ENCODE results near the gene FER. TPM values are rescaled to one million over a fixed set of nuclear protein-coding genes. Genes with fewer than 3 reads are reported as not detected.
"Not testable (repeated sequence)": the region's sequence is repeated elsewhere in the genome, so short reads cannot be mapped to it uniquely, and the experiment has no call there.

FER gene
- total RNA-seq, 1 donor from 2014 or later: 38.2 TPM

GRCh38 chr5:108884736-108885135 lies 137.0 kb downstream of the FER start:
- H3K27me3 Mint-ChIP-seq (ENCODE audit: unreplicated experiment): no peaks in the 10 kb centered on the region
- no peak for DNase-seq (ENCODE audit: extremely low spot score, unreplicated experiment)
- no peak for TF ChIP-seq CTCF (IDR thresholded peaks at IDR 0.05)
- H3K36me3 Mint-ChIP-seq (ENCODE audit: unreplicated experiment): peaks cover 17% of the 10 kb centered on the region
- H3K4me1 Mint-ChIP-seq (ENCODE audit: unreplicated experiment): peaks cover 16% of the 10 kb centered on the region
- no peak overlapping the region for H3K4me3 Mint-ChIP-seq (ENCODE audit: unreplicated experiment)
- H3K9me3 Mint-ChIP-seq (ENCODE audit: unreplicated experiment): no peaks in the 10 kb centered on the region
- H3K27ac Mint-ChIP-seq (ENCODE audit: unreplicated experiment): peak overlapping the region; percentile 40

- Mint-ChIP-seq H3K4me3 (ENCODE audit: unreplicated experiment) (no peak overlapping the region), H3K36me3 (ENCODE audit: unreplicated experiment) (peaks cover 14% of the 10 kb centered on the region), H3K4me1 (ENCODE audit: unreplicated experiment) (peaks cover 21% of the 10 kb centered on the region), H3K27me3 (ENCODE audit: unreplicated experiment) (no peaks in the 10 kb centered on the region), H3K9me3 (ENCODE audit: unreplicated experiment) (peaks cover 5% of the 10 kb centered on the region), H3K27ac (ENCODE audit: unreplicated experiment) (no peak overlapping the region)
- no peak for DNase-seq (ENCODE audit: extremely low spot score, unreplicated experiment)
- TF ChIP-seq CTCF (IDR thresholded peaks at IDR 0.05): no peak
These were observed 150.6 kb downstream of the FER start for GRCh38 chr5:108898257-108898656.

GRCh38 chr5:108898707-108899106 lies 151.0 kb downstream of the FER start:
- H3K9me3 Mint-ChIP-seq (ENCODE audit: unreplicated experiment): peaks cover under 1% of the 10 kb centered on the region
- DNase-seq (ENCODE audit: extremely low spot score, unreplicated experiment): no peak
- peak overlapping the region; percentile 21 for H3K27ac Mint-ChIP-seq (ENCODE audit: unreplicated experiment)
- no peaks in the 10 kb centered on the region for H3K27me3 Mint-ChIP-seq (ENCODE audit: unreplicated experiment)
- peaks cover 21% of the 10 kb centered on the region for H3K4me1 Mint-ChIP-seq (ENCODE audit: unreplicated experiment)
- H3K36me3 Mint-ChIP-seq (ENCODE audit: unreplicated experiment): peaks cover 13% of the 10 kb centered on the region
- H3K4me3 Mint-ChIP-seq (ENCODE audit: unreplicated experiment): no peak overlapping the region
- no peak for TF ChIP-seq CTCF (IDR thresholded peaks at IDR 0.05)

GRCh38 chr5:108899244-108899643 lies 151.5 kb downstream of the FER start:
- H3K27ac Mint-ChIP-seq (ENCODE audit: unreplicated experiment); H3K9me3 Mint-ChIP-seq (ENCODE audit: unreplicated experiment); H3K27me3 Mint-ChIP-seq (ENCODE audit: unreplicated experiment); DNase-seq (ENCODE audit: extremely low spot score, unreplicated experiment); H3K4me3 Mint-ChIP-seq (ENCODE audit: unreplicated experiment): not testable (repeated sequence)
- peaks cover 11% of the 10 kb centered on the region for H3K36me3 Mint-ChIP-seq (ENCODE audit: unreplicated experiment)
- peaks cover 21% of the 10 kb centered on the region for H3K4me1 Mint-ChIP-seq (ENCODE audit: unreplicated experiment)

- TF ChIP-seq CTCF (IDR thresholded peaks at IDR 0.05): no peak
- Mint-ChIP-seq H3K4me1 (ENCODE audit: unreplicated experiment) (peaks cover 21% of the 10 kb centered on the region), H3K36me3 (ENCODE audit: unreplicated experiment) (peaks cover 10% of the 10 kb centered on the region), H3K4me3 (ENCODE audit: unreplicated experiment) (no peak overlapping the region), H3K9me3 (ENCODE audit: unreplicated experiment) (no peaks in the 10 kb centered on the region), H3K27me3 (ENCODE audit: unreplicated experiment) (no peaks in the 10 kb centered on the region), H3K27ac (ENCODE audit: unreplicated experiment) (no peak overlapping the region)
- DNase-seq (ENCODE audit: extremely low spot score, unreplicated experiment): no peak
These were observed 153.0 kb downstream of the FER start for GRCh38 chr5:108900668-108901067.

GRCh38 chr5:108905805-108906204 lies 158.1 kb downstream of the FER start:
- TF ChIP-seq CTCF (IDR thresholded peaks at IDR 0.05): no peak
- no peaks in the 10 kb centered on the region for H3K27me3 Mint-ChIP-seq (ENCODE audit: unreplicated experiment)
- DNase-seq (ENCODE audit: extremely low spot score, unreplicated experiment): no peak
- peaks cover 17% of the 10 kb centered on the region for H3K4me1 Mint-ChIP-seq (ENCODE audit: unreplicated experiment)
- H3K27ac Mint-ChIP-seq (ENCODE audit: unreplicated experiment): no peak overlapping the region
- H3K36me3 Mint-ChIP-seq (ENCODE audit: unreplicated experiment): peaks cover 7% of the 10 kb centered on the region
- H3K4me3 Mint-ChIP-seq (ENCODE audit: unreplicated experiment): no peak overlapping the region
- H3K9me3 Mint-ChIP-seq (ENCODE audit: unreplicated experiment): no peaks in the 10 kb centered on the region

Measured in osteocyte (in vitro differentiated cells).